Measurements from ENCODE around the gene SLC49A3. TPM values are rescaled to one million over a fixed set of nuclear protein-coding genes. Genes with fewer than 3 reads are reported as not detected.

Gene SLC49A3
- total and polyA plus RNA-seq, 2 of the 13 experiments (the other 11 are each of a cell fraction or from before 2014, with no cell fraction given), result 0.07 to 0.17 TPM

GRCh38 chr4:681736-682451 is 7.1 kb downstream of the SLC49A3 start (continued):
- TF ChIP-seq ZBTB2 (CRISPR knock-in tag; IDR thresholded peaks at IDR 0.05; ENCODE audit: low read depth), result peak; percentile 57; the same call in 1 of the 2 replicates
- TF ChIP-seq SKI (IDR thresholded peaks at IDR 0.05; ENCODE audit: partially characterized antibody), result peak; percentile 66
- no peak for TF ChIP-seq ZNF552 (CRISPR knock-in tag; IDR thresholded peaks at IDR 0.05; ENCODE audit: borderline replicate concordance)
- 0 out of 2 replicates have a peak, but pooled peaks have one; percentile 14 for TF ChIP-seq THAP11 (CRISPR knock-in tag; IDR thresholded peaks at IDR 0.05)
- no peak for TF ChIP-seq REXO4 (CRISPR knock-in tag; IDR thresholded peaks at IDR 0.05; ENCODE audit: borderline replicate concordance)
- no peak for TF ChIP-seq GMEB1 (CRISPR knock-in tag; IDR thresholded peaks at IDR 0.05; ENCODE audit: borderline replicate concordance)
- TF ChIP-seq ETS1 (CRISPR knock-in tag; IDR thresholded peaks at IDR 0.05), result no peak
- peak; percentile 19; the same call in 1 of the 2 replicates for TF ChIP-seq MYC (CRISPR knock-in tag; IDR thresholded peaks at IDR 0.05; ENCODE audit: borderline replicate concordance)
- TF ChIP-seq ZNF44 (CRISPR knock-in tag; IDR thresholded peaks at IDR 0.05), result 0 out of 2 replicates have a peak, but pooled peaks have one; percentile 68
- TF ChIP-seq ZNF33B (CRISPR knock-in tag; IDR thresholded peaks at IDR 0.05), result 0 out of 2 replicates have a peak, but pooled peaks have one; percentile 72
- TF ChIP-seq NFE2L2 (IDR thresholded peaks at IDR 0.05; ENCODE audit: low read length), result no peak
- no peak for TF ChIP-seq CSRNP2 (CRISPR knock-in tag; conservative IDR thresholded peaks at IDR 0.05; ENCODE audit: low read depth)
- TF ChIP-seq, protein P1, sequence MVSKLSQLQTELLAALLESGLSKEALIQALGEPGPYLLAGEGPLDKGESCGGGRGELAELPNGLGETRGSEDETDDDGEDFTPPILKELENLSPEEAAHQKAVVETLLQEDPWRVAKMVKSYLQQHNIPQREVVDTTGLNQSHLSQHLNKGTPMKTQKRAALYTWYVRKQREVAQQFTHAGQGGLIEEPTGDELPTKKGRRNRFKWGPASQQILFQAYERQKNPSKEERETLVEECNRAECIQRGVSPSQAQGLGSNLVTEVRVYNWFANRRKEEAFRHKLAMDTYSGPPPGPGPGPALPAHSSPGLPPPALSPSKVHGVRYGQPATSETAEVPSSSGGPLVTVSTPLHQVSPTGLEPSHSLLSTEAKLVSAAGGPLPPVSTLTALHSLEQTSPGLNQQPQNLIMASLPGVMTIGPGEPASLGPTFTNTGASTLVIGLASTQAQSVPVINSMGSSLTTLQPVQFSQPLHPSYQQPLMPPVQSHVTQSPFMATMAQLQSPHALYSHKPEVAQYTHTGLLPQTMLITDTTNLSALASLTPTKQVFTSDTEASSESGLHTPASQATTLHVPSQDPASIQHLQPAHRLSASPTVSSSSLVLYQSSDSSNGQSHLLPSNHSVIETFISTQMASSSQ (IDR thresholded peaks at IDR 0.05; ENCODE audit: low read depth), result no peak
- TF ChIP-seq, protein P1 (CRISPR knock-in tag; IDR thresholded peaks at IDR 0.05; ENCODE audit: borderline replicate concordance), result no peak
- no peak for TF ChIP-seq SRSF9 (IDR thresholded peaks at IDR 0.05; ENCODE audit: borderline replicate concordance, insufficient read depth, low read depth, low read length, poor library complexity, severe bottlenecking)
- TF ChIP-seq ZMYM3 (CRISPR knock-in tag; IDR thresholded peaks at IDR 0.05), result peak; percentile 25; the same call in 1 of the 2 replicates
- TF ChIP-seq MAZ (IDR thresholded peaks at IDR 0.05; ENCODE audit: borderline replicate concordance, low read depth, low read length), result peak; percentile 55; the same call in 1 of the 2 replicates
- peak; percentile 66; the same call in 1 of the 2 replicates for TF ChIP-seq MAZ (CRISPR knock-in tag; IDR thresholded peaks at IDR 0.05; ENCODE audit: low read depth)
